Activated naive CD4-positive, alpha-beta T cell treated with Interleukin-2 at 50 U/mL for 16 hours (primary cell): ENCODE measurements around the gene HMOX2.

Source experiments
- DNase-seq: peaks from one replicate; pipeline ENCODE4 v3.0.0-alpha.2; 2020

Gene HMOX2

DNA sequence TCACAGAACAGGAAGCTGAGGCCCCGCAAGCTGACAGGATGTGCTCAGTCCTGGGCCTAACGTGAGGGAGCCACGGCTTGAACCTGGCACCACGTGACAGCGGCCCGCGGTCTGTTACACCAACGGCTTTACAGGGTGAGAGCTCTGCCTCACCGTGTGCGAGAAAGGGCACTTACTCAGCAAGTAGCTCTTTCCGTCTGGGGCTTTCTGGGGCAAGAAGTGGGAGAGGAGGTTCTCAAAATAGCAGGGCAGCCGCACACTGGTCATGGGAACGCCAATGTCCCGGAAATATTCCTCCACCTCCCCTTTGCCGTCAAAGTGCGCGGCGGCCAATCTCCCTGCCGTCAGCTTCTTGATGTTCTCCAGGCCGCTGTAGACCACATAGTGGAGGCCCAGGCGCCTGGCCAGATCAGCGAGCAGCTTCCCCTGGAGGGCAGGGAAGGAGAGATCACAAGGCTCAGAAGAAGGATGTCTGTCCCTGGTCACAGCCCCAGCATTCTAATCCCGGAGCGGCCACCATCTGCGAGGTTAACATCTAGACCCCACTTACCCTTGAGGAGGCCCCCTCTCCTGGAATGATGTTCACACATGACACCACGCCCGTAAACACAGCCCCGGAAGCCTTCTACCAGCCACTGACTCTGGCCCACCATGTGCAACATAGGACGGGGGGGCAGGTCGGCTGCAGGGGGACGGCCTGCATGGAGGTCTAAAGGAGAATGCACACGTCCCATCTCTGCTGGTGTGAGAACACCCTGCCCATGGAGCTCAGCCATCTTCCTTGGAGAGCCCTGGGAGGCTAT is 10.0 kb upstream of the HMOX2 start:
- peak; percentile 77 for DNase-seq

DNA sequence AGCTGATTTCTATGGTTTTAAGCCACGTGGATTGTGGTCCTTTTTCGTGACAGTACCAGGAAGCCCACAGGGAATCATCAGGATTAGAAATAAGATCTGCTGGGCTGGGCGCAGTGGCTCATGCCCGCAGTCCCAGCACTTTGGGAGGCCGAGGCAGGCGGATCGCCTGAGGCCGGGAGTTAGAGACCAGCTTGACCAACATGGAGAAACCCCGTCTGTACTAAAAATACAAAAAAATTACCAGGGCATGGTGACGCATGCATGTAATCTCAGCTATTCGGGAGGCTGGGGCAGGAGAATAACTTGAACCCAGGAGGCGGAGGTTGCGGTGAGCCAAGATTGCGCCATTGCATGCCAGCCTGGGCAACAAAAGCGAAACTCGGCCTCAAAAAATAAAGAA is 8.3 kb upstream of the HMOX2 start:
- DNase-seq, result no peak

DNA sequence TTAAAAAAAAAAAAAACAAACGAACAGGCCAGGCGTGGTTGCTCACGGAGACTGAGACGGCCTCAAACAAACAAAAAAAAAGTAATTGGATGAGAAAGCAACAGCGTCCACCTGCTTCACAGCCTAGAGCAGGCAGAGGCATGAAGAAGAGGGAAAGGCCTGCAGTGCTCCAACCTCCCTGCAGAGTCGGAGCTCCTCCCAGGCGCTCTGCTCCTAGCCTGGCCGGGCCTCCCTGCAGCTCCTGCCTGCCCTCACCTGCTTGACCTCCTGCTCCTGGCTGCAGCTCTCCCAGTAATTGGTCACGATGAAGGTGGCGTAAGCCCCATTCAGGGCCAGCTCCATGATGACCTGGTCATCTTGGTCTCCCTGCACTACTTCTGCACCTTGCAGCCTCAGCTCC is 7.2 kb upstream of the HMOX2 start:
- no peak for DNase-seq

DNA sequence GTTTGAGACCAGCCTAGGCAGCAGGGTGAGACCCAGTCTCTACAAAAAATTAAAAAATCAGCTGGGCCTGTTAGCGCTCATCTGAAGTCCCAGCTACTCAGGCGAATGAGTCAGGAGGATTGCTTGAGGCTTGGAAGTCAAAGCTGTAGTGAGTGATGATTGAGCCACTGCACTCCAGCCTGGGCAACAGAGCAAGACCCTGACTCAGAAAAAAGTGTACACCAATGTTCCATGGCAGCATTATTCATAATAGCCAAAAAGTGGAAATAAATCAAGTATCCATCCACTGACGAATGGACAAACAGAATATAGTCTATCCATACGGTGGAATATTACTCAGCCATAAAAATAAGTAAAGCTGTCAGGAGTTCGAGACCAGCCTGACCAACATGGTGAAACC is 4.3 kb upstream of the HMOX2 start:
- no peak for DNase-seq

DNA sequence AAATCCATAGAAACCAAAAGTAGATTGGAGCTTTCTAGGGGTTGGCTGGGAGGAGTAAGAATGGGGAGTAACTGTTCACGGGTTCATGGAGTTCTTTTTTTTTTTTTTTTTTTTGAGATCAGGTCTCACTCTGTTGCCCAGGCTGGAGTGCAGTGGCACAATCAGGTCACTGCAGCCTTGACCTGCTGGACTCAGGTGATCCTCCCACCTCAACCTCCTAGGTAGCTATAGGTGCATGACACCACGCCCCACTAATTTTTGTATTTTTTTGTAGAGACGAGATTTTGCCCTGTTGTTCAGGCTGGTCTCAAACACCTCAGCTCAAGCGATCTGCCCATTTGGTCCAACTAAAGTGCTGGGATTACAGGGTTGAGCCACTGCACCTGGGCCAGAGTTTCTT is 3.3 kb upstream of the HMOX2 start:
- no peak for DNase-seq

DNA sequence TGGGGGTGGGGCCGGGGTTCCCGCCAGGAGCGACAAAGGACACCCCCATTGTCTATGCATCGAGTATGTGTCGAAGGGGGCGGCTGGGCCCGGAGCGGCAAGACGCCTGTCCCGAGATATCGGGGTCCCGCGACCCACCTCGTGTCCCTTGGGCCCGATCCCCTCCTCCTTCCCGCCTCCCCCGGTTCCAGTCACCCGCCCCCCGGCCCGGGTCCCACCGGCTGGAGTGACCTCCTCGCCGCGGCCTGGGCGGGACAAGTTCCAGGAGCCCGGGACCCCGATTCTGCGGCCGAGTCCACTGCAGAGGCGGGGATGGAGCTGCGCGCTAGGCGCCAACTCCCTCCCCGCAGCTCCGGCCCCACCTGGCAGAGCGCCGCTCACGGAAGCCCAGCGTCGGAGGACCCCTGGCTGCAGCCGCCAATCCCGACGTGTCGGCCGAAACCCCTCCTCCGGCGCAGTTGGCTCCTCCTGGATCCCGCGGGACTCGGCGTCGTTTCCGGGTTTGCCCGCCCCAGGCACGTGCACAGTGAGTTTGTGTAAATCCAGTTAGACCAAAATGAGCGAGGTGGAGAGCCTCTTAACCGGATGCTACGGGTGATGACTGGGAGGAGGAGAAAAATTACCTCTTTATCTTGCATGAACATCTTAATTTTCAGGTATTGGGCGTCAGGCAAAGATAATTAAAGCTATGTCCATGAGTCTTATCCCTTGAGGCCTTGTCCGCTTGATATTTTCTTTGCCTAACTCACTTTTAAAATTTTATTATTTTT is 1.8 kb upstream of the HMOX2 start, which contains the start of gene NMRAL1:
Gene NMRAL1, minus strand, starts transcription at position 434 of the 770 bp plus-strand sequence. CDS start 493 bp downstream, outside the sequence.
- peak; percentile 83 for DNase-seq

DNA sequence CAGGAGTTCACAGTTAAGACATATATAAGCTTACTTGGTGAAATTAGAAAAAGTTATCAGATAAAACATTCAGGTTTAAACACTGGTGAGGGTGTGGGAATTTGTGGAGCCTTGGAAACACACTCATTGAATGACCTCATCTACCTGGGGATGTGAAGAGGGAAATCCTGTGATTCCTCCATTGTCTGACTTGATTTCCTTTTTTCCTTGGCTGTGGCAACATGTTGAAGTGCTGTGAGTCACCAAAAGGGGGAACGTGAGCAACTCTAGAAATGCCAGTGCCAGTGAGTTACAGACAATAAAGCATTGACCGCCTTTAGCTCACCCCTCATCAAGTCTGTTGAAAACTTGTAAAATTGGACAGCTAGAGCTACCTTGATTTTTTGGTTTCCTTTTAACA is 1.8 kb downstream of the HMOX2 start:
- no peak for DNase-seq

DNA sequence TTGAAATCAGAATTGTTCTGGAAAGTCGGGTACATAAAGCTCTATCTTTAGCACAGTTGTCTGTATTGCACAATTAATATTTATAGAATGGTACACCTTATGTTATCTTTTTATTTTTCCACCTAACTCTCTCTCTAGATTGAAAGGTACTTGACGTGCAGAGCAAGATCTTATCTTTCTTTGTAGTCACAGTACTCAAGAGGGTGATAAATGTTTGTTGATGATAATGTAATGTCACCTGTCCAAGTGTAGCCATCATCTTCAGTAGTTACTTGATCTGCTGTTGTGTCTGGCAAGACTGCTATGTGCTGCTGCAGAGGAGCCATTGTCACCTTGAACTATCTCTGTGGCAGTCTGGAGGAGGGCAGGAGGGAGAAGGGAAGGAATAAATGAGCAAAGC is 5.3 kb downstream of the HMOX2 start:
- DNase-seq, result no peak

DNA sequence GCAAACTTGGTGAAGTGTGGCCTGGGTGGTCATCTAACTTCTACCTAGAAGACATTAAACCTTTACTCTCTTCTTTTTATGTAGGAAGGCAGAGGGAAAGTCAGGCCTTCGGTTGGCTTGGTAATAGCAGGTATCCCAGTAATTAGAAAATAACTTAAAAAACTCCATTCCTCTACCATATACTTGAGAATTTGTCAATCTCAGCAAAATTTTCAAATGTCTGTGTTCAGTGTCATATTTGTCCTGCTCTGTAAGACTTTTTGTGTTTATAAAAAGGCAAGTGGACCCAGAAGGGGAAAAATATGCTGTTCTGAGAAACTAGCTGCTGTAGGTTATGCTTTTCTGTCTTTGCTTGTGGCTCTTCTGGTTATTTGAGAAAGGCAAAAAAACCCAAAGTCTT is 5.8 kb downstream of the HMOX2 start:
- DNase-seq, result no peak

DNA sequence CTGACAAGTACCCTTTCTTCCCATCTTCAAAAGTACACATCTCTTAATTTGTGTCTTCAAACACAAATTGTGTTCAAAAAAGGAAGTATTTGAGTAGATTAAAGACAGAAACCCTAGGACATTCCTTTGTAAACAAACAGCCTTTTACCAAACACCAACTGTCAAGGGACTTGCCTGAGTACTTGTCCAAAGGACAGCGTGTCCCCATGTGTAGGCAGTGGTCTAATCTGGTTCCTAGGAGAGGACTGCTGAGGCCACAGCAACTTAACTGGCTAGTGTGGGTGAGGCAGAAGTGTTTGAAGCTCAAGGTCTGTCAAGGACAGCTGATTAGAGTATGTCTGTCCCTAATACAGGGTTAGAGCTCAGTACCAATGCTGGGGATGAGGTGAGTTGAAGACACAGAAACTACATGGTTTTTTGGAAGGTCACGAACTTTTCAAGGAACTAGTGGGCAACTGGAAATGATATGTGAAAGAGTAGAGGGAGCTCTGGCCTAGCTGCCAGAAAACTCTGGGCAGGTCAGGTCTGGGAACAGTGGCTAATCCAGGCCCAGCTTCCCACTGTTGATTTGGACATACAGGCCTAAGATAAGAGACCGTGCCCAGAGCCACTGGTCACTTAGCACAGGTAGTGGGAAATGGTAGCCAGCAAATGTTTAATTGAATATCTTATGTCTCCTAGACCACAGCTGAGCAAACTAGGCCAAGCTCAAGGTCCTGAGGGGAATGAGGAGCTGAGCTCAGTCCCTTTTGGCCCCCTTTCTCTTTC is 10.1 kb downstream of the HMOX2 start:
- no peak for DNase-seq

DNA sequence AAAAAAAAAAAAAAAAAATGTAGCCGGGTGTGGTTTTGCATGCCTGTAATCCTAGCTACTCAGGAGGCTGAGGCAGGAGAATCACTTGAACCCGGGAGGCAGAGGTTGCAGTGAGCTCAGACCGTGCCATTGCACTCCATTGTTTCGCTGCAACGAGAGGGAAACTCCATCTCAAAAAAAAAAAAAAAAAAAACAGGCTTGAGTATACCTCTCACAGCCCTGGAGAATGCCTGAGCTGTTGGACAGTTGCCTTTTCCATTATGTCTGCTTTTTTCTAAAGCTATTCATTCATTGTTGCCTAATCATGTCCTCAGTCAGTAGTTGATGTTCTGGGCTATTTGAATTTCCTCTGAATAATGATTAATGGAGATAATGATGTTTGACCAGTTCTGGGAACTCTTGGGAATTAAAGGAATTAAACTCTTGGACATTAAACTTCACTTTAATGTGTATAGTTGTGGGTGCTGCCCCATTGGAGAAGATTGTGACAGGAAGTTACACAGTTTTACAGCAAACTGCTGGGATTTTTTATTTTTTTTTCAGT is 11.8 kb downstream of the HMOX2 start:
- DNase-seq, result no peak

DNA sequence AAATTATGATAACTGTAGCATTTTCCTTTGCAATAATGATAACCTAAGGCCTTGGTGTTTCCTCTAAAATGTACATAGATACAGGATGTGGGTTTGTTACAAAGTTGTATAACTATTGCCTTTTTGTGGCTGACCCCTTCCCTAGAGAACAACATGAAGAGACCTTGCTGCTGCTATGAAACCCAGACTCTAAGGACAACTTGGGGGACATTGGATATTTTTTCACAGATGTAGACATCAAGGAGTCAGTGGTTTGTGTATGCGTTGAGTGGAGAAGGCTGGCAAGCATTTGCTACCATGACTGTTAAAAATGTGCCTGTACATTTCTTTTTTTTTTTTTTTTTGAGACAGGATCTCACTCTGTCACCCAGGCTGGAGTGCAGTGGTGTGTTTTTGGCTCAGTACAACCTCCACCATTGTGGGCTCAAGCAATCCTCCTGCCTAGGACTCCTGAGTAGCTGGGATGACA is 12.3 kb downstream of the HMOX2 start:
- DNase-seq, result no peak

DNA sequence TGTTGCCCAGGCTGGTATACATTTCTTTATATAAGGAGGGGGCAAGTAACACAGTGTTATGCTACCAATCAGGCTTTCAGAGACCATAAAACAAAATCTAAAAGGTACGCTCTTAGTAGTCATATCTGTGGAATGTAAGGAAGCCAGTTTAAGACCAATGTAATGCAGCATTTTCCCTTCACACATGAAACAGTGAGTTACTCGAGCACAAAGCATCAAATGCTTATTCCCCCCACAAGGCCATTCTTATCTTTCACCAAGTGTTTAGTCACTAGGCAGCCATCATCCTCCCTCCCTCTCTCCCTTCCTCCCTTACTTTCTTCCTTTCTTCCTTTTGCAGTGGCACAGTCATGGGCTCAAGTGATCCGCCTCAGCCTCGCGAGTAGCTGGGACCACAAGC is 12.8 kb downstream of the HMOX2 start:
- no peak for DNase-seq

DNA sequence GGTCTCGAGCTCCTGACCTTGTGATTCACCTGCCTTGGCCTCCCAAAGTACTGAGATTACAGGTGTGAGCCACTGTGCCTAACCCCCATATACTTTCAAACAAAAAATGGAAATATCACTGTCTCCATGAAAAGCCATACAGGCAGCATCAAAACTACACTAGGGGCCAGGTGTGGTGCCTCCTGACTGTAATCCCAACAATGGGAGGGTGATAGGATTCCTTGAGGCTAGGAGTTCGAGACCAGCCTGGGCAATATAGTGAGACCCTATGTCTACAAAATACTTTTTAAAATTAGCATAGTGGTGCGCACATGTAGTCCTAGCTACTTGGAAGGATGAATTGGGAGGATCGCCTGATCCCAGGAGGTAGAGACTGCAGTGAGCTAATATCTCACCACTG is 15.7 kb downstream of the HMOX2 start:
- no peak for DNase-seq

DNA sequence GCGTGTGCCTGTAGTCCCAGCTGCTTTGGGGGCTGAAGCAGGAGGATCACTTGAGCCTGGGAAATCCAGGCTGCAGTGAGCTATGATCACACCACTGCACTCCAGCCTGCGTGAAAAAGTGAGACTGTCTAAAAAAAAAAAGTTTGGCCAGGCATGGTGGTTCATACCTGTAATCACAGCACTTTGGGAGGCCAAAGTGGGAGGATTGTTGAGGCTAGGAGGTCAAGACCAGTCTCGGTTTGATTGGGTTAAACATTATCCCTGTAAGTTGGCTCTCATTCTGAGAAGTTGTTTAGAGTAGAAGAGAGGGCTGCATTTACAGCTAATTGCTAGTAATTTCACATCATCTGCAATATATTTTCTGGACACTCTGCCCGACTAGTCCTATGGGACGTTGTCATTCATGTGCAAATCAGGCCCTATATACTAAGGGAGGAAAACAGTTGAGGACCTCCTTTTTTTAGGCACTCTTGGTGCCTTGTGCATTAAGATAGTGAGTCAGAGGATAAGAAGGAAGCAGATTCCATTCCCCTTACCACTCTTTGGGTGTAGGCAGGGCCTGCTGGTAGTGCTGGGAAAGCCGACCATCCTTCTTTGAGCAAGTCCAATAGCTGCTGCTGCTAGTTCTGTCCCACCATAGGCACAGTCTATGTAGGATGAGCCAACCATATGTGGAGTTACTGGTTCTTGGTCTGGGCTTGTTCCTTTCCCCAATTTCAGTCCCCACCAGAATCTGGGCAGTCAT is 18.7 kb downstream of the HMOX2 start:
- no peak for DNase-seq

DNA sequence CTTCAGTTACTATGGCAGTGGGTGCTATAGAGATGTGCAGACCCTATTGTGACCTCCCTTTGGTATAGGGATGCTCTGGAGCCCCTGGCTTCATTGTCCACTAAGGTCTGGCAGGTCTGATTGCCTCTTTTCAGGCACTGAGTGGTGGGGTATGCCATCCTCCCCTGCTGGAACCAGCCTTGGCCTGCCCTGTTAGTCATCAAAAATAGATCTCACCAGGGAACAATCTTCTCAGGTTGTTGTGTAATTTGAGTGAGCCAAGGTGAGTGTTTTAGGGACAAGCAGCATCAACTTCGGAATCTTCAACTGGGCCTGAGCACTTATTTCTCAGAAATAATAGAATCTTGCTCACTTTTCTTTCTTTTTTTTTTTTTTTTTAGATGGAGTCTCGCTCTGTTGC is 19.6 kb downstream of the HMOX2 start:
- DNase-seq, result no peak

DNA sequence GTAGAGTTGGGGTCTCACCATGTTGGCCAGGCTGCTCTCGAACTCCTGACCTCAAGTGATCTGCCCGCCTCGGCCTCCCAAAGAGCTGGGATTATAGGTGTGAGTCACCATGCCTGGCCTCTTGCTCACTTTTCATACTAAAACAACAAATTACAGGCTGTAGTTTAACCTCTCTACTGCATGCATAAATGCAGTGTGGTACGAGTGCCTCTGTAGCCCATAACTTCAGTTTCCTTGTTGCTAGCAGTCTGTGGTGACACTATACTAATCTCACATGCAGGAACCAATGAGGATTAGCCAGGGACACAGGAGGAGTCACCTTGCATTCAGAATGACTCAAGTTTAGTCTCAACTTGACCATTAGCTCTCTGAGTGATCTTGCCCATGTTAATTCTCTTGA is 20.1 kb downstream of the HMOX2 start:
- no peak for DNase-seq

DNA sequence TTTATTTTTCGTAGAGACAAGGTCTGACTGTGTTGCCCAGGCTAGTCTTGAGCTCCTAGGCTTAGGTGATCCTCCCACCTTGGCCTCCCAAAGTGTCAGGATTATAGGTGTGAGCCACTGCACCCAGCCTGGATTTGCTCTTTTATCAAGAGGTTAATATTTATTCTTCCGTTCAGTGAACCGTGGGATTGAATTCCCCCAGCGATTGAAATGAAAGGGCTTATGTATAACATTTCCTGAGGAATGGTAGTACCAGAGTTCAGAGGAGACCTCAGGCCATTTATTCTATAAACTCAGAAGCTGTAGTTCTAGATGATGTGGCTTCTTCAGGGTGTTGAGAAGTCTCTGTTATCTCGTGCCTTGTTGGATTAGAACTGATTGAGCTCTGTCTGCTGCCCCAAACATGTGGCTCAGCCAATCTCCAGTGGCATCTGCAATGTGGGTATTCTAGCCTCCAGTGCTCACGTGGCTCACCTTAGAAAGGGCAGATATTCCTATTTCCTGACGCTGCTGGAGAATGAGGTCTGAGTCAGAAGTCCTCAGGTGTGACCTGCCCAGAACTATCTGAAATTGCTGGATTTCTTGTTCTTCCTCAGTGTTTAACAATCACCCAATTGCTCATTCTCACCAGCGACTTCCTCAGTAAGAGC is 22.5 kb downstream of the HMOX2 start:
- no peak for DNase-seq

DNA sequence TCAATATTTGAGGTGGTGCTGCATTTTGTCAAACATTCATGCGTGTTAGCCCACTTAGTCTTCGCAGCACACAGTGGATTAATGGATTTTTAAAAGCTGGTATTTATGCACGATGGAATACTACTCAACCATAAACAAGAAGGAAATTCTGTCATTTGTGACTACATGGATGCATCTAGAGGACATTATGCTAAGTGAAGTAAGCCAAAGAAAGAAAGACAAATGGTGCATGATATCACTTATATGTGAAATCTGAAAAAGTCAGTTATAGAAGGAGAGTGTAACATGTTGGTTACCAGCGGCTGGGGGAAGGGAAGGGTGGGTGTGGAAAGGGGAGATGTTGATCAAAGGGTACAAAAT is 23.0 kb downstream of the HMOX2 start:
- DNase-seq, result no peak

DNA sequence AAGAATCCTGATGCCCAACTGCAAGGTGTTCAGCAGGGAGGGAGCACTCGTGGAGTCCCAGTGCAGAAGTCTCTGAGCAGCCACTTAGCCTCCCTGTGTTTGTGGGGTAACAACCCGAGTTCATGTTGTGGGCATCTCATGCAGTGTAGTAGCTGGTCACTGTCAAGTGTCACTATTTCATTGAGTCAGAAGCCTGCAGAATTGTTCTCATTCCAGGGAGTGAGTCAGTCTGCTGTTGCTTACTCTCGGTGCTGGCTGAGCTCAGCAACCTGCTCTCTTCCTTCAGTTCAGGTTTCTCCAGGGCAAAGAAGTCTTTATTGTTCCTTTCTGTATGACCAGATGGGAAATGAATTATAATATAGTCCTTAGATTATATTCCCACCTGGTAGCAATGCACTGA is 24.1 kb downstream of the HMOX2 start:
- no peak for DNase-seq

DNA sequence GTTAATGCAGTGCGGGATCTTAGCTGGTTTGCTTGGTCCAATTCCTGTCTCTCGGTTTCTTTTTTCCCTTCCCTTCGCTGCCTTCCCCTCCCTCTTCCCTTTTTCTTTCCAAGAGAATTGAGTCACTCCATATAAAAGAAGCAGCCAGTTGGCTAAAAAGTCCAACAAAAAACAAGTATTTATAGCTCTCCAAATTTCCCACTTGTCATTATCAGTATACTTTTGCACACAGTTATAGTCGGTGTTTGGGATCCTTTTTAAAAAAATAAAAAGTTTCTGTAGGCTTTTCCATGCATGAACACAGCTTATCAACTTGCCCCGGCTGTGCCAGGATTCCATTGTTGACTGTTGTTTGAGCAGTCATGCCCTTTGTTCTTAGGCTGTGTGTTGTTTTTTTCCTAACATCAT is 24.9 kb downstream of the HMOX2 start:
- DNase-seq, result no peak
